Aorta (tissue), 5 donors: ENCODE results near the gene PRTG. TPM values are rescaled to one million over a fixed set of nuclear protein-coding genes. Genes with fewer than 3 reads are reported as not detected.
"Not testable (repeated sequence)": the region's sequence is repeated elsewhere in the genome, so short reads cannot be mapped to it uniquely, and the experiment has no call there.

Source experiments
- ATAC-seq: fragments of 200-7000 bp; cut with Tn5 transposase; one replicate; pipeline ENCODE4 v1.9.1; 2022; ENCODE audit warnings: moderate library complexity; ENCODE audit not compliant: low FRiP score
- DNase-seq, 2 donors: peaks; one replicate each; pipeline ENCODE4 v3.0.0-alpha.2; 2020
- H3K27ac ChIP-seq, 2 donors: one replicate each; pipeline ENCODE4 v1.5.1; 2013; ENCODE audit warnings: low read length in 2 of 2, mild to moderate bottlenecking in 2 of 2, moderate library complexity in 2 of 2, control low read depth in 1 of 2, inconsistent platforms in 1 of 2, low read depth in 1 of 2
- H3K27me3 ChIP-seq, 2 donors: one replicate each; pipeline ENCODE4 v1.6.1; 2013; ENCODE audit warnings: control low read depth in 1 of 2, low read length in 1 of 2, mild to moderate bottlenecking in 1 of 2, moderate library complexity in 1 of 2; ENCODE audit not compliant: insufficient read depth in 2 of 2, control insufficient read depth in 1 of 2
- H3K36me3 ChIP-seq, 2 donors: one replicate each; pipeline ENCODE4 v1.6.1; 2013; ENCODE audit warnings: control low read depth in 1 of 2, low read length in 1 of 2, mild to moderate bottlenecking in 1 of 2; ENCODE audit not compliant: insufficient read depth in 2 of 2, control insufficient read depth in 1 of 2
- H3K4me1 ChIP-seq, 2 donors: one replicate each; pipeline ENCODE4 v1.6.1; 2013; ENCODE audit warnings: low read length in 2 of 2, control low read depth in 1 of 2, mild to moderate bottlenecking in 1 of 2, moderate library complexity in 1 of 2; ENCODE audit not compliant: insufficient read depth in 2 of 2, control insufficient read depth in 1 of 2
- H3K4me3 ChIP-seq, 2 donors: one replicate each; pipeline ENCODE4 v1.5.1; 2013; ENCODE audit warnings: low read length in 2 of 2, control low read depth in 1 of 2, mild to moderate bottlenecking in 1 of 2
- H3K9me3 ChIP-seq: one replicate; pipeline ENCODE4 v1.6.1; 2013; ENCODE audit warnings: mild to moderate bottlenecking, low read length; ENCODE audit not compliant: control insufficient read depth
- WGBS, 2 donors: extraction: QIAGEN DNeasy Blood & Tissue Kit; methylation state at CpG; one replicate each; pipeline ENCODE4 v1.1.7; 2013; 5-methylcytosine and 5-hydroxymethylcytosine counted together
- intact Hi-C, 2 donors: fragments of 100-400 bp; cut with DNase I; formaldehyde crosslinking; loops; one replicate each; pipeline versions ENCODE4 v1.14.2 to v1.15.0; 2022
- long read RNA-seq, 2 donors: library from polyadenylated mRNA; unstranded; transcript quantifications; one replicate each; pipeline ENCODE4 v2.0.0, GENCODE V29; 2020 to 2021
- polyA plus RNA-seq, 2 donors: library from polyadenylated mRNA; stranded (reverse); fragments of 200-250 nt; gene quantifications; one replicate each; pipeline ENCODE4 v1.2.3, GENCODE V29; 2013
- total RNA-seq, 2 donors: library from RNA; stranded (reverse); fragmentation: NEBNext Ultra II Directional; extraction: Animal tissue kit (Norgen Biotek cat#: 25700); gene quantifications; one replicate each; pipeline ENCODE4 v1.2.1, GENCODE V29; 2021
- donor health status: healthy with polysubstance abuse.
- donor health status: Bipolar disorder and iron deficiency.
- donor health status: DM: no; HTN: no; CAD: no.
- donor health status: DM: no; HTN: no; CAD: no.
- donor health status: DM: yes; HTN: yes; CAD: no.

The PRTG gene
- 1 to 10 TPM; 2.1 to 4.4 TPM for total RNA-seq
- polyA plus RNA-seq: under 1 TPM in 1 of 2 donors, not detected in 1; 0.13 TPM
- long read RNA-seq, donor 1, partial matches to known transcripts: 0 of 2 reads
- long read RNA-seq, donor 1, other reads (novel, unspliced or antisense): 2 of 2 reads
- long read RNA-seq, donor 2, partial matches to known transcripts: 0 of 2 reads
- long read RNA-seq, donor 2, other reads (novel, unspliced or antisense): 2 of 2 reads

GRCh38 chr15:55742927-55743728 lies at the start of gene PRTG:
Gene PRTG, minus strand, starts transcription at chr15:55743152. Its CDS starts 221 bp downstream, at chr15:55742931.
- 0 to 1% methylated on average over 53 to 75 of the region's 75 CpGs for WGBS, 2 donors
- DNase-seq: peak; percentile 82 to 92
- peak; percentile 94 for ATAC-seq

GRCh38 chr15:55791551-55792400 lies 48.8 kb upstream of the PRTG start:
- Histone ChIP-seq H3K27me3 (no peaks in the 10 kb centered on the region), H3K27ac (peak overlapping the region in 1 of 2 donors; percentile 29), H3K4me3 (no peak overlapping the region), H3K4me1 (peaks cover 0 to 3% of the 10 kb centered on the region in 2 donors), H3K36me3 (no peaks in the 10 kb centered on the region), H3K9me3 (no peaks in the 10 kb centered on the region)
- DNase-seq (no peak), ATAC-seq (no peak)
- intact Hi-C loops: no loop called here
- WGBS, 2 donors: 60 to 70% methylated on average over 3 of the region's 3 CpGs

More at GRCh38 chr15:55742927-55743728, at the start of gene PRTG:
- intact Hi-C loops: no loop called here
- Histone ChIP-seq H3K27ac (no peak within 1 kb of the TSS), H3K27me3 (no peaks in the 10 kb centered on the region), H3K9me3 (no peaks in the 10 kb centered on the region), H3K36me3 (no peaks in the 10 kb centered on the region), H3K4me1 (no peaks in the 10 kb centered on the region), H3K4me3 (peak within 1 kb of the TSS; percentile 61 to 80)

- H3K4me1 ChIP-seq: peaks cover 0 to 3% of the 10 kb centered on the region in 2 donors
- WGBS, 2 donors: 82 to 86% methylated on average over 8 of the region's 8 CpGs
- H3K27ac ChIP-seq: no peak overlapping the region
- no peak for ATAC-seq
- no peaks in the 10 kb centered on the region for H3K9me3 ChIP-seq
- no peaks in the 10 kb centered on the region for H3K36me3 ChIP-seq
- H3K27me3 ChIP-seq: no peaks in the 10 kb centered on the region
- intact Hi-C loops: no loop called here
- H3K4me3 ChIP-seq: no peak overlapping the region
- DNase-seq: no peak
These were observed 46.2 kb upstream of the PRTG start for GRCh38 chr15:55789066-55789660.

GRCh38 chr15:55786341-55786740 lies 43.4 kb upstream of the PRTG start:
- H3K4me3 ChIP-seq: no peak overlapping the region
- H3K36me3 ChIP-seq: no peaks in the 10 kb centered on the region
- intact Hi-C loops: no loop called here
- no peak for DNase-seq
- H3K27me3 ChIP-seq: no peaks in the 10 kb centered on the region
- H3K27ac ChIP-seq: no peak overlapping the region
- peaks cover 0 to 1% of the 10 kb centered on the region in 2 donors for H3K4me1 ChIP-seq
- no peaks in the 10 kb centered on the region for H3K9me3 ChIP-seq
- WGBS, 2 donors: 80 to 94% methylated on average over 3 of the region's 3 CpGs
- no peak for ATAC-seq

GRCh38 chr15:55785593-55785992 lies 42.6 kb upstream of the PRTG start:
- H3K36me3 ChIP-seq, H3K27me3 ChIP-seq, H3K27ac ChIP-seq, H3K4me1 ChIP-seq, H3K4me3 ChIP-seq, DNase-seq, ATAC-seq, intact Hi-C loops, H3K9me3 ChIP-seq: not testable (repeated sequence)
- WGBS, 2 donors: 91 to 93% methylated on average over 9 of the region's 9 CpGs

- H3K27me3 ChIP-seq: no peaks in the 10 kb centered on the region
- no peak overlapping the region for H3K27ac ChIP-seq
- ATAC-seq (no peak), DNase-seq (no peak)
- H3K4me1 ChIP-seq: no peaks in the 10 kb centered on the region
- H3K36me3 ChIP-seq: no peaks in the 10 kb centered on the region
- intact Hi-C loops: no loop called here
- H3K9me3 ChIP-seq: no peaks in the 10 kb centered on the region
- no peak overlapping the region for H3K4me3 ChIP-seq
These were observed 41.3 kb upstream of the PRTG start for GRCh38 chr15:55784286-55784685.

- WGBS, 2 donors: 63 to 68% methylated on average over 3 of the region's 3 CpGs
- DNase-seq: no peak
These were observed 39.9 kb upstream of the PRTG start for GRCh38 chr15:55782901-55783300.

GRCh38 chr15:55780292-55780691 lies 37.3 kb upstream of the PRTG start:
- no peaks in the 10 kb centered on the region for H3K4me1 ChIP-seq
- ATAC-seq (no peak), DNase-seq (no peak)
- H3K27ac ChIP-seq: no peak overlapping the region
- H3K36me3 ChIP-seq: no peaks in the 10 kb centered on the region
- intact Hi-C loops: no loop called here
- no peak overlapping the region for H3K4me3 ChIP-seq
- H3K27me3 ChIP-seq: no peaks in the 10 kb centered on the region
- H3K9me3 ChIP-seq: no peaks in the 10 kb centered on the region
- 72 to 77% methylated on average over 2 of the region's 2 CpGs for WGBS, 2 donors

More at GRCh38 chr15:55782901-55783300, 39.9 kb upstream of the PRTG start:
- Histone ChIP-seq H3K36me3 (no peaks in the 10 kb centered on the region), H3K9me3 (no peaks in the 10 kb centered on the region), H3K4me3 (no peak overlapping the region), H3K27me3 (no peaks in the 10 kb centered on the region), H3K27ac (no peak overlapping the region), H3K4me1 (no peaks in the 10 kb centered on the region)
- no peak for ATAC-seq
- intact Hi-C loops: no loop called here
